Stimulated activated CD8-positive, alpha-beta memory T cell treated with anti-CD3 and anti-CD28 coated beads, Interleukin-12 subunit alpha, Interleukin-12 subunit beta, amount 100 ng/mL, for 4 hours (primary cell): ENCODE data around the gene NCEH1.
"Not testable (repeated sequence)": the region's sequence is repeated elsewhere in the genome, so short reads cannot be mapped to it uniquely, and the experiment has no call there.

Experiments used
- DNase-seq: peaks from one replicate; pipeline ENCODE4 v3.0.0-alpha.2; 2020; ENCODE audit warnings: low read depth

Gene NCEH1

DNA sequence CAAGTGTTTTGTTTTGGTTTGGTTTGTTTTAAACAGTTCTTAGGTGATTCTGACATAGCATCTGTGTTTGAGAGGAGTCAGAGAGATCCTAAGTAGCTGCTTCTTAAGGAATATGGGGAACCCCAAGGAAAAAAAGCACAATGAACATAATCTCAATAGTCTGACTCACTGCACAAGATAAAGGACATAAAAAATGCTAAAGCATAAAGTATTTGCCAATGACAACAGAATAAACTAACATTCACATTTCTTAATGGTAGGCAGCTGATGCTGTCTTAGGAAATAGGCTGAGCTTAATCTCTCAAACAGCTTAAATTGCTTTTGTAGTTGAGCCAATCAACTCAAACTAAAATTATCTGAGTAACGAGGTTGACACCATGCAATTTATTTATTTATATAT lies 2.9 kb downstream of the NCEH1 start:
- DNase-seq, result no peak

DNA sequence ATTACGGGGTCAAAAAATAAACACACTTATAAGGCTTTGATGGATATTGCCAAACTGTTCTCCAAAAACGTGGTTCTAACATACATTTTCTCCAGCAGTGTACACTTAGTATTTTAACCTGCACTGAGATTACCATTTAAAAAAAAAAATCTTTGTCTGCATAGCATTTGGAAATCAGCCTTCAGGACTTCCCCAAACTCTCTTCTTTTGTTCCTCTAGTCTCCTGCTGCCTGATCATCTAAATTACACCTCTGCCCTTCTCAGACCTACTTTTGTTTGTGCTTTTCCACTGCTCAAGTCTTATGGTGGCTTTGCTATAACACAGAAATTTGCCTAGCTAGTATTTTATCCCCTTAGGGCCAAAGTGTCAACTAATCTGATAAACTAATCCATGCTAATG lies 3.8 kb downstream of the NCEH1 start:
- no peak for DNase-seq

DNA sequence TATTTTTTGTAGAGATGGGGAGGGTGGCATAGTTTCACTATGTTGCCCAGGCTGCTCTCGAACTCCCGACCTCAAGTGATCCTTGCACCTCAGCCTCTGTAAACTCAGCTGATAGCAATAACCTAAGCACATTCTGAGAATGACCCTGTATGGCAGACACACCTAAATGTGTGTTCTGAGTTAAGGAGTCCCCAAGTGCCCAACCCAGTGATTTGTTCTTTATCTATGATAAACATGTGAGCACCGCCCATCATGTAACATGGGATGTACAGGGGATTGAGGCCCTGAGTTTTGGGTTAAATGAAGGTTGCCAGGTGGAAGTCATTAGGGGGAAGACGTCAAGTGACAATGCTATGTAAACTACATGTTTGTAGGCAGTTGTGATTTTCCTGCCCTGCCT lies 5.7 kb downstream of the NCEH1 start:
- no peak for DNase-seq

DNA sequence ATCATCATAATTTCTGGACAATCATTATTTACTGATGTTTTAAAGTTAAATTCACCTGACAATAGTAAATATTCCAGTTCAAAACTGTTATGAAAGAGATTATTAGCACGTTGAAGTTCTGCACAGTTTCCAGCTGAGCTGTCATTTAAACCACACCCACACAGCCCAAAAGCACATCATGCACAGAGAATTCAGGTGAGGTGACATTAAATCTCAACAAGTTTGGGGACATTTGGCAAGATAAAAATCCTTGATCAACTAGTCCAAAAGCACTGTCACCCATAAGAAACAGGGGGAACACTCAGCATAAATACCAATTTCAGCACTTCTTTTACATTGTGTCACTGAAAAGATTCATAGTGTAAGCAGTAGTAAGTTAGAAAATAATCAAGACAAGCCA lies 6.9 kb downstream of the NCEH1 start:
- no peak for DNase-seq

DNA sequence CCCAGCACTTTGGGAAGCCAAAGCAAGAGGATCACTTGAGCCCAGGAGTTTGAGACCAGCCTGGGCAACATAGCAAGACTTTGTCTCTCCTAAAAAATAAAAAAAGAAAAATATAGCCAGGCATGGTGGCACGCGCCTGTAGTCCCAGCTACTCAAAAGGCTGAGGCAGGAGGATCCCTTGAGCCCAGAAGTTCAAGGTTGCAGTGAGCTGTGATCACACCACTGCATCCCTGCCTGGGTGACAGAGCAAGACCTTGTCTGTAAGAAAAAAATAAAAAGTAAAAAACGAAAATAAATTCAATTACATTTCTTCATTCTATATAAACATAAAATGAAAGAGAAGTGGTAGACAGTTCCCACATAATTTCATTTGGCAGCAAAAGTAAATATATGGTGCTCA lies 8.1 kb downstream of the NCEH1 start:
- DNase-seq, result not testable (repeated sequence)

DNA sequence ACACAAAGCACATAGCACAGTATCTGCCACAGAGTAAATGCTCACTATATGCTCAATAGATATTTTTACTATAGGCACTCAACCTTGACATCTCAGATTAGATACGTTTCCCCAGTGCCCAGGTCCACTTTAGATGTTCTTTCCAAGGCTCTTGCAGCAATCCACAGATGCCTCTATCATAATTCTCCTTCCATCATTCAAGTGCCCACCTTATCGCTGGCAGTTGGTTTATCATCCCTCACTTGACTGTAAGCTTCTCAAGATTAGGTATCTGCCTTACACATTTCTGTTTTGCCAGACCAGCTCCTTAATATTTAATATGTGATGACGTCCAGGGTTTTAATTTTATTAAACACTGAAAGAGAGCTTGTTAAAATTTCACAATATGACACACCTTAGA lies 8.6 kb downstream of the NCEH1 start:
- no peak for DNase-seq

DNA sequence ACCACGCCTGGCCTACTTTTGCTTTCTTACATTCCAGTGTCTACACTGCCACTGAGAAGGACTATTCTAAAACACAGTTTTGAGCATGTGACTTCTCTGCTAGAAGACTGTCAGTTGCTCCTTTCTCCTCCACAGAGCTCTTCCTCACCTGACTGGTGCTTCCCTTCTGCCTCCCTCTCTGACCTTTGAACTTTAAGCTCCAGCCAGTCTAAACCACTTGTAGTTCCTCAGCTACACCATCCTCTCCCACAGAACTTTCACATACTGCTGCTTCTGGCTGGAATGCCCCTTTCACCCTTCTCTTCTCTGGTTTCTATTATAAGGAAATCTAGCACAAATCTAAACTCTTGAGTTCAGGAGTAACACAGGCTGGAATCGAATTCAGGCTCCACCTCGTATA lies 9.1 kb downstream of the NCEH1 start:
- DNase-seq, result no peak

DNA sequence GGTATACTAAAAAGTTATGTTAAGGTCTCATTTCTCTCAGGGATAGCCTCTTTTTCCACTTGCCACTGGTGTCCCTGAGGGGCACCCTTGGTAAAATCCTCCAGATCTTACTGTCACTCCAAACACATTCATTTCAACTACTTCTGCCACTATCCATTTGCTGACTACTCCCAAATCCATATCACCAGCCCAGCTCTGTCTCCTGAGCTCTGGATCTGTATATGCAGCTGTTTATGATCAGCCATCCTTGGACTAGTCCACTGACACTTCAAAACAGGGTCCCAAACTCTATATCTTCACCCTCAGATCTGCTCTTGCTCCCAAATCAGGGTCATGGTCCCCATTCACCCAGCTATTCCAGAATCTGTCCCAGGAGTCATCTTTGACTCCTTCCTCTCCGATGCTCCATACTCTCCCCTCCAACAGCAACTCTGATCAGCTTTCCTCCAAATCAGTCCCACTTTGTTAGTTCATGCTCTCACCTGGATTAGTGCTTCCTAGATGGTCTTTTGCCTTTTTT lies 9.9 kb downstream of the NCEH1 start:
- no peak for DNase-seq

DNA sequence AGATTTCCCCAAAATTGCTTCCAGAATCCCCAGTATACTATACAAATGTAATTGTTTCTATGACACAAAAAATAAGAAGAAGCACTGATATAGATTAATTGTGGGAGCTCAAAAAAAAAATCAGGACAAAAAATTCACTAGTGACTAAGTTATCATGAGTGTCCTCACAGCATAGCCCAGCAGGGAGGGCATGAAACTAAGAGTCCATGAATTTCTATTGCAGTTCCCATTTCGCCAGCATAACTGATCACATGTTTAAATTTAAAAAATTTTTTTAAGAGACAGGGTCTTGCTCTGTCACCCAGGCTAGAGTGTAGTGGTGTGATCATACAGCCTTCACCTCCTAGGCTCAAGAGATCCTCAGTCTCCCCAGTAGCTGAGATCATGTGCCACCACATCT lies 10.6 kb downstream of the NCEH1 start:
- no peak for DNase-seq

DNA sequence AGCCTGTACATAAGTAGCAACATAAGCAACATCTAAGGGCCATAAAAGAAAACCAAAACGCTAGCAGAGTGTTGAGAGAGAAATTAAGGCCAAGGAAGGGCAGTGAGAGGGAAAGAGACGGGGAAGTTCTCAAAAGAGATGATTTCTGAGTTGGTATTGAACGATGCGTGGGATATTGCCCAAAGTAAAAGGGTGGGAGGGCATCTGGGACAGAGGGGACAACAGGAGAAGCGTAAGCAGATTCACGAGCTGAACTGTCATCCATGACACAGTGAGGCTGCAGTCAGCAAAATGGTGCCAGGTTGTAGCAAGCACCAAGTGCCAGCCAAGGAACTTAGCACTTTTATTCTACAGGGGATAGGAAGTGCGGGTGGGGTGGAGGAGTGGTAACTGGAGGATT lies 11.8 kb downstream of the NCEH1 start:
- no peak for DNase-seq

DNA sequence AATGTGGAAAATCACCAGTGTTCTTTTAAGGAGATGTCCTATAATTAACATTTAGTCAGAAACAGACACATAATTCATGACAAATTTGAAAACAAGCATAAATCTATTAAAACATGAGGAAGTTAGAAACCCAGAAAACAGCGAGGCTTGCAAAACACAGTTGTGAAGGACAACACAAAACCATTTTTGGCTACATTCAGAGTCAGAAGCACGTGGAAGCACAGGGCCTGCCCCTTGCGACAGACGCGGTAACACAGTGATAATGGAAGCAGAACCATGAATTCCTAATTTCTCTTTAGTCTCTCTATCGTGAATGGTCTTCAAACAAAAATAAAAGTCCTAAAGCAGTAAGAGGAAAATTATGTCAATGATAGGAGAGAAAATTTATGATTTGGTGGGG lies 12.2 kb downstream of the NCEH1 start:
- DNase-seq, result no peak

DNA sequence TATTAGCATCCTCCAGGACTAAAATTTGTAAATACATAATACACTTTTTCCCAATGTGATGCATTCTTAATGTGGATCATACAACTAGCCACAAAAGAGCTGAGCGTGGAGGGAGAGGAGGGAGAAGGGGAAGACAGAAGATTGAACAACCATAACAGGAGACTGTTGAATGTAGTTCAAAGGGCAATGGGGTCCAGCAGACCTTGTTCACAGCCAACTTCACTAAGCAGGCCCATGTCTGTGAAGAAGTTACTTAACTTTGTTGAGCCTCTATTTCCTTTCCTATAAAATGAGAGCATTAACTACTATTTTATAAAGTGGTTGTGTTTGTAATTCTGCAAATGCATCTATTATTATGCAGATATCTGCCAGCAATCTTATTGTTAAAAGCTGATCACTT lies 13.3 kb downstream of the NCEH1 start:
- no peak for DNase-seq

DNA sequence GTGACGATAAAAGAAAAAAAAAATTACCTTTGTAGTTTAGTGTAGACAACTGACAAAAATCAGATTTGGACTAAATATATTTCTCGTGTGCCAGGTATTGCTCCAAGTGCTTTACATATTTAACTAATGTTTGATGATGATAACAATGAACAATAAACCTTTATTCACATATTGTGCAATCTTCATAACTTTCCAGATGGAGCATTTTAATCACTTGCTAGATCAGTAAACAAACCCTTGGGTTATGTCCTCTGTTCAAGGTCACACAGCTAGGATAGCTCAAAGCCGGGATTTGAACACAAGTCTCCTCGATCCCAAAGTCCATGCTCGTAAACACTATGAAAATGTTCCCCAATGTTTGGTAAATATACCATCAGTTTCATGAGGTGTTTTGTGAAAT lies 14.5 kb downstream of the NCEH1 start:
- DNase-seq, result no peak

DNA sequence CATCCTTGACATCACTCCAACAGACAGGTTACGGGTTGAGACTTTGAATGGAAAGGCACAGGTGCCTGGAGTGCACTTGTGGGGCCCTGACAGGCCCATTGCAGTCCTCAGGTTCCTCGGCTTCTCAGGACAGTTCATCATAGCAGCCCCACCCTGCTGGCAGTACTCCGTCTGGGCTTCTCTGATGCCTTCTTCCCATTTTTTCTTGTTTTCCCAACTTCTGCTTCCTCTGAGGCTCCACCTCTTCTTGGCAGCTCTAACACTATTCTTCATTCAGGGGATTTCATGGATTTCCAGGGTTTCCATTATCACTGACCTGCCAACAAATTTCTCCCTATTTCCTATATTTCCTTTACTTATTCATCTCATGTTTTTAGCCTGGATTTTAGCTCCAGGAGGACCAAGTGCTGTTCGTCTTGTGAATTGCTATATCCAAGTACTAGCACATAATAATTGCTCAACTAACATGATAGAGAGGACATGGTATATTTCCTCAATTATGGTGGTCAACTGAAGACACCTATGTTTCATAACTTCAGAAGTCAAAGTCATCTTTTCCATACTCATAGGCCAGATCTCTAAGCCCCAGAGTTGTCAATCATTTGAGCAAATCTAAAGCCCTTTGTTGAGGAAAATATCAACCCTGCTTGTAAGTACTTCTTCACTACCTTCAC lies 16.2 kb downstream of the NCEH1 start:
- DNase-seq, result no peak

DNA sequence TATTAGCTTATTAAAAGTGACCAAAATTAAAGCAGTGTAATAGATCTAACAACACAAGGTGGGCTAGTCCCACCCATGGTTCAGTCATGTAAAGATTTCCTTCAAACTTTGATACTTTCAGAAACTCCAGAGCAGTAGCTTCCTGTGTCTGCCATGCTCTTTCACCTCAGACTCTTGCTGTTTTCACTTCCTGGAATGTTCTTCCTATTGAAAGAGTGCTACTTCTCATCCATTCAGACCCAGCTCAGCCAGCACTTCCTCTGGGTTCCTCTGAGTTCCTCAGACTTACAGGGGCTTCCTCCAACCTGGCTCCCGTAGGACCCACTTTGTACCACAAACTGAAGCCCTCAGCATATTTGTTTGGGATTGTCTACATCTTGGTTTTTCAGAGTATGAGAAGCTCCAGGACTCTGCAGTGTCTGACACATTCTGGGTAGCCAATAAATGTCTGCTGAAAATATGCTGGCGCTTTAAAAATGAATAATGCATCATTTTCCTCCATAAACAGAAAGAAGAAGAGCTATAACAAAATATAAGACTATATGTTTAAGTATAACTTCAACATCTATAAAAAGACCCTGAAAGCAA lies 18.0 kb downstream of the NCEH1 start:
- no peak for DNase-seq

DNA sequence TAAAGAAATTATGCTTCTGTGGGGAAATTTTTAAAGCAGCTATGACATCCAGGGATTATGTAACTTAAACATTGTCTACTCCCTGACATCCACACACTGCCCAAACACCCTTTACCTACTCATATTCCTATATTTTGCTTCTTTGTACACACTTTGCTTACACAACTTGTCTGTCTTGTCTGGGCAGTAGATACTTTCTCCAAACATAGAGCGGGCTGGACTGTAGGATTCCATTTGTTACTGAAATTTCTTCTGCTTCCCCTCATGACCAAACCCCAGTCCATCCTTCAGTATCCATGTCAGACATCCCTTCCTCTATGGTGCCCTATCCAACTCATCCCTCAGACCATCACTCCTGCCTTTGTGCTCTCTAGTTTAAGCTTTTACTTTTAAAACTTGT lies 19.9 kb downstream of the NCEH1 start:
- DNase-seq, result no peak

DNA sequence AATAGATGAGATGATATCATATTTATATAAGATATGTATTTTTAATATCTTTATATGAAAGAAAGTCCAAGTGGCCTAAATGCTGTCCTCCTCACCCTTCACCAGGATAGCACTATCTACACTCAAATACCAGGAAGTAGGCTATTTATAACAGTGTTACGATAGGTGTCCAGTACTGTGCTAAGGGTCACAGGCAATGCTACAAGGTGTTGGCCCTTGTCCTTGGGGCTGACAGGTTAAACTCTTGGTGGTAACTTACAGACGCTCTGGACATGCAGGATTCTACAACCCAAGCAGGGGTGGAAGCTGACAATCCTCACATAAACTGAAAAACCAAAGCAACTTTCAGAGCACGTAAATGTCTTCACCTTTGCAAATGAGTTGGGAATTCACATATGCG lies 22.3 kb downstream of the NCEH1 start:
- DNase-seq, result no peak

DNA sequence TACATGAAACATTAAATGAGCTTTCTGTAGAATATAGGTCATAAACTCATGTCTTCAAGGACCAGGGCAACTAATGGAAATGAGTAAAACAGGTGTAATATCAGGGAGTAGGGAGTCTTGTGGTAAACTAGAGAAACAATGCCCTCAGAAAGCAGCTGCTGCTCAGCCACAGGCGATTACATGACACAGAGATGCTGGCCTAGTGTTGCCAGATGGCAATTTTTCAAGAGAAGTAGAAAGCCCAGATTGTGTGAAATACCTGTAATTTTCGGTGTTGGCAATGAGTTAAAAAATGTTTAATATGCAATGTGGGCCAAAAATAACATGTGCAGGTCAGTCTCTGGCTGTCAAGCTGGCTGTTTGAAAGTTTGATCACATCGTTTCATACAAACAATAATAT lies 23.4 kb downstream of the NCEH1 start:
- no peak for DNase-seq

DNA sequence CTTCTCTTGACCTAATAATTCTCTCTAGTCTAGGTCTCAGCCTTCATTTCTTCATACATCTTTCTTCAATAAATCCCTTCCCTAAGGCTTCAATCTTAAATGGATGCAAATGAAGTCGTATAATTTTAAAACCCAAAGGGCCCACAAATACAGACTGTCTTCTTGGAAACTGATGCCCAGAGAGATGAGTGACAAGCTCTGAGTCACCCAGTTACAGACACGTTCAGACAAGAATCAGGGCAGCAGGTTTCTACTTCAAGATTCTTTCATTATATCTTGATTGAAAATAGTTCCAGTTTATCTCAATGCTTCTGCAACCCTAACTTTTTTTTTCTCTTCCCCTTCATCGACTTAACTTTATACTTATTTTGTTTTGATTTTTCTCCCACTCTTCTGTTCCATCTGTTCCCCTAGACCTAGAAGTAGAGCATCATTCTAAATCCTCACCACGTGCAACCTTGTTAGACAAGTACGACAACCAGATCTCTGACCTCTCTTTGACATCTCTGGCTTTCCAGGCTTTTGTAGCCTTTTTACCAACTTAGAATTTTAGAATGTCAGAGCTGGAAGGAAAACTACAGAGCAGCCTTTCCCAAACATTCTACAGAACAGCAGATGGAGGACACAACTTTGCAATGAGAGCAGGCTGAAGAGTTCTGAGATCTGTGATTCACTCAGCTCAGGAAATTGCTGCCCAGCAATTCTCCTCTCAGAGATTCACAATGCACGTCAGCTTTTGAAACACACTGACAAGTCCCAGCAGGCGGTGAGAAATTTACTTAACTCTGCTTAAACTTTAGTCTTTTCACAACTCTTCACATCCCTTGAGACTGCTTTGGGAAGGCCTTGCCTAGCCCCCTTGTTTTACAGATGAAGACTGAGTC lies 25.3 kb downstream of the NCEH1 start:
- no peak for DNase-seq

DNA sequence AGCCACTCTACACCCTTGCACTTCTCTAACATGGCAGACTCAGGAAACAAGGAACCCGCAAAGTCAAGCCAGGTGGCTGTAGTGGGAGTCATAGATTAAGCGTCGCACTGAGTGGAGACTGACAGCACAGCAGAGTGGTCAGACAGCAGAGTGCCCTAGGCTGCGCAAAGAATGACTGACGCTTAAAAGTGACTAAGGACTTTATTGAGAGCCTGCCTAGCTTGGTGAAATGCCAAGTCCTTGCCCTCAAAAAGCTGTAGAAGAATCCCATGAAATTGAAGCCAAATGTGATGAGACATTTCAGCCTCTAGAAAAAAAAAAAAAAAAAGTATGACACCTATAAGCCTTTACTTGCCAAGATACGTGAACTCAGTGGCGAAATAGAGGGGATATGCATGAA lies 30.2 kb downstream of the NCEH1 start:
- no peak for DNase-seq

DNA sequence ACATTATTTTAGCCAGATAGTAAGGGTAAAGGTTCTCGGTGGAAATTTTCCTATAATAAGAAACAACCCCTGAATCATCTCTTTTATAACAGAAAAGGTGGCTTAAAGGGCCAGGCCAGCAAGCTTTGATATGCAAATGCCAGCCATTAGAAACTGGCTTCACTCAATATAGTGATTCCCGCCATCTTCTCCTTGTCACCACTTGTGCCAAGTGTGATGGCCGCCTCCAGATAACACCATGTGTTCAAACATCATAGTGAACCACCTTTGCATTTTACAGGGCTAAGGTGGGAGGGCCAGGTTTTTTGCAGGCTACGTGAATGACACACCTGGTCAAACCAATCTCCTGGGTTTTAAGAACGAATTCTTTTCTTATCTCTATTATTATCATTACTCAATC lies 31.3 kb downstream of the NCEH1 start:
- DNase-seq, result no peak

DNA sequence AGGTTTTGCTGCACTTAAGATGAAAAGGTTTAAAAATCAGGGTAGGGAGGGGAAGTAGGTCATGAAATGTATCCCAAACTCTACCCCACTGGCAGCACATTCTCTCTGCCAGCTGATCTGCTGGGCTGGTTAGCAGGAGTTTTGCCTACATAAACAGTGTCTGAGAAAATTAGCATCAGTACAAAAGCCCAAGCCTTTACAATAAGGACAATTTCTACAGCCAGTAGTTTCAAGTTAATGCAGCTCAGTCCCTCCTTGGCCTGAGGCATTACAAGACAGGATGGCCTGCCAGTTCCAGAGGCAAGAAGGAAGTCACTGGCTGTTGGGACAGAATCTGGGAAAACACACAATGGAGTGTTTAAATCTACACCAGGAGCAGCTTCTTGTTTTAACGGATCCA lies 32.8 kb downstream of the NCEH1 start:
- no peak for DNase-seq
